Measurements from ENCODE around the gene STX4. TPM values are rescaled to one million over a fixed set of nuclear protein-coding genes. Genes with fewer than 3 reads are reported as not detected.

The STX4 gene, protein sequence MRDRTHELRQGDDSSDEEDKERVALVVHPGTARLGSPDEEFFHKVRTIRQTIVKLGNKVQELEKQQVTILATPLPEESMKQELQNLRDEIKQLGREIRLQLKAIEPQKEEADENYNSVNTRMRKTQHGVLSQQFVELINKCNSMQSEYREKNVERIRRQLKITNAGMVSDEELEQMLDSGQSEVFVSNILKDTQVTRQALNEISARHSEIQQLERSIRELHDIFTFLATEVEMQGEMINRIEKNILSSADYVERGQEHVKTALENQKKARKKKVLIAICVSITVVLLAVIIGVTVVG
- total RNA-seq: 10 to 100 TPM; 45.8 to 53.4 TPM
- long read RNA-seq, transcript STX4-201 (11 exons, 1,481 nt): major isoform, 9 of 14 reads
- long read RNA-seq, partial matches to known transcripts: 0 of 14 reads
- long read RNA-seq, other reads (novel, unspliced or antisense): 5 of 14 reads

DNA sequence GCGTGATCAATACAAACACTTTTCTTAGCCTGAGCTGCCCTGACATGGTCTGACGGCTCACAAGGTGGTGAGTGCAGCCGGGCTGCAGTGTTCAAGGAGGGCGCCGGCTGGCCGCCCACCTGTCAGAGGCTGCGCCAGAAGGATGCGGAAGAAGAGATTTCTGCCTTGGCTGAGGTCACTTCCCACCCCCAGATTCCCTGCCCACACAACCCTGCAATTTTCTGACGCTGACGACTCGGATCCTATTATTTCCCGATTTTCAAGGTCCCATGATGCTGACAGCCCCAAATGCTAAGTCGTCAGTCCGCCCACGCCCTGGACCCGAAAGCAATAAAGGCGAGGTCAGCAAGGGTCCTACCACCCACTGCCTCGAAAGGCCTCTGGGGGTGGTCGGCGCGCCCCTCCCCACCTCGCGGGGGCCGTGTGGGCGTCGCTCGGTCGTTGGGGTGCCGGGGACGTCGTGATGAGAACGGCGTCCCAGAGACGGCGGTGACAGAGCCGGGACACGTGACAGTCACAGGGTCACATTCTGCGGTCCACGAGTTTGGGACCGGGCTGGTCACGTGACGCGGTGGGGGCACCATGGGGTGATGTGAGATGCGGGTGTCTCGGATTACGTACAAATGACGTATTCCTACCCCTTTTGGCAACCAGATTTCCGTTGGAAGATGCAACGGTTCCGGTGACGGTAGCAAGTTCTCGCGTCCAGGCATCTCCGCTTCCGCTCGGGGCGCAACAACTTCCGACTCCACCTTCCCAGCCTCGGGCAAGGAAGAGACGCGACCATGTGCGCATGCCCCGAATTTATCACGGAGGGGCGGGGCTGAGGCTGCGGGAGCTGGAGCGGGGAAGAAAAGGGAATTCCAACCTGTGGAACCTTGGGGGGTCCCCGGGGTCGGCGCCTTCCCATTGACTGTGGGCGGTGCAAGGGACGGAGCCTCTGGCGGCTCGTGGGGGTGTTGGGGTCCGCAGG is at the start of gene STX4:
Gene STX4 (plus strand): TSS at position 823 of the 973 bp plus-strand sequence. CDS start 248 bp downstream, outside the sequence.
- DNase-seq: peak; percentile 99
- intact Hi-C loops (cut with DNase I): loop anchor here in 1 of 2 donors (2.0 to 5.0 kb wide), 2 partner anchors 36 to 42 kb away; partner anchors contain the start of genes ZNF646 and ZNF668
- peak; percentile 95 for ATAC-seq

- ATAC-seq (no peak), DNase-seq (no peak)
- intact Hi-C loops (cut with DNase I): loop anchor here (5.0 to 10.0 kb wide), 4 partner anchors 111 to 881 kb away; partner anchors contain the start of genes ZNF843 (in 2 of the 2) and VKORC1 (in 1 of the 2)
Measured at GRCh38 chr16:30983898-30984610, 49.3 kb upstream of the STX4 start.

DNA sequence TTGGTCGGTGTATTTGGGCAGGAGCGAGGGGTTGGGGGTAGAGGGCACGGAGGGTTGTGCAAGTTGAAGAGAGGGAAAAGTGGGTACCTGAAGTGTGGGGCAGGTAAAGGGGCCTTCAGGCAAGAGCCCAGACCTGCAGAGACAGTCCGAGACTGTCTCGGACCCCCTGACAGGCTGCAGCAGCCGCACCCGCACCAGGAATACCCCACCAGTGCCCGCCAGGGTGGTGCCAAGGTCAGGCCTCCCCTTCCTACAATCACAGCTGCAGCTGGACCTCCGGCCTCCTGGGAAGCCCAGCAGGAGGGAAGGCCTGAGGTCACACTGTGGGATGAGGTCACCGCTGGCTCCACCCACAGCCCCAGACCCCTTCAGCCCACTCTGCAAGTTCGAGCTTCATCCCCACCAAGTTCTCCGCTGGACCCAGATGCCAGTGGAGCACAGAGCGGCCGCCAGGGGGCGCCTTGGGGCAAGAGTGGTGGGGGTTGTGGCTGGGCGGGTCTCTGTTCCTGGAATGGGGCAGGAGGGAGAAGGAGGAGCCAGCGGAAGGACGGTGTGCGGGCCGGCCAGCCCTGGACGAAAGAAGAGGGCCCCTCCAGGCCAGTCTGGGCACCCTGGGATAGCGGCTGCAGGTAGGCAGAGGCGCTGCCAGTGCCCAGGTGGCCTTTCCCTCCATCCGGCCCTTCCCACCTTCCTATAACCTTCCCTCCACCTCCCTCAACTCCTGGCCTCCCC is 48.5 kb upstream of the STX4 start, which contains the start of gene HSD3B7:
Gene HSD3B7 (plus strand): TSS at position 539 of the 732 bp plus-strand sequence. CDS start 452 bp downstream, outside the sequence.
- intact Hi-C loops (cut with DNase I): loop anchor here (5.0 to 10.0 kb wide), 5 partner anchors 110 to 880 kb away; partner anchors contain the start of genes ZNF843 (in 2 of the 2) and VKORC1 (in 1 of the 2)
- ATAC-seq (peak; percentile 89 to 95), DNase-seq (peak; percentile 92)

GRCh38 chr16:30985401-30986128 is 47.8 kb upstream of the STX4 start:
- ATAC-seq (peak; percentile 27 to 45), DNase-seq (no peak)
- intact Hi-C loops (cut with DNase I): loop anchor here (5.0 to 10.0 kb wide), 4 partner anchors 109 to 879 kb away; partner anchors contain the start of genes VKORC1 (in 1 of the 2) and ZNF843 (in 1 of the 2)

DNA sequence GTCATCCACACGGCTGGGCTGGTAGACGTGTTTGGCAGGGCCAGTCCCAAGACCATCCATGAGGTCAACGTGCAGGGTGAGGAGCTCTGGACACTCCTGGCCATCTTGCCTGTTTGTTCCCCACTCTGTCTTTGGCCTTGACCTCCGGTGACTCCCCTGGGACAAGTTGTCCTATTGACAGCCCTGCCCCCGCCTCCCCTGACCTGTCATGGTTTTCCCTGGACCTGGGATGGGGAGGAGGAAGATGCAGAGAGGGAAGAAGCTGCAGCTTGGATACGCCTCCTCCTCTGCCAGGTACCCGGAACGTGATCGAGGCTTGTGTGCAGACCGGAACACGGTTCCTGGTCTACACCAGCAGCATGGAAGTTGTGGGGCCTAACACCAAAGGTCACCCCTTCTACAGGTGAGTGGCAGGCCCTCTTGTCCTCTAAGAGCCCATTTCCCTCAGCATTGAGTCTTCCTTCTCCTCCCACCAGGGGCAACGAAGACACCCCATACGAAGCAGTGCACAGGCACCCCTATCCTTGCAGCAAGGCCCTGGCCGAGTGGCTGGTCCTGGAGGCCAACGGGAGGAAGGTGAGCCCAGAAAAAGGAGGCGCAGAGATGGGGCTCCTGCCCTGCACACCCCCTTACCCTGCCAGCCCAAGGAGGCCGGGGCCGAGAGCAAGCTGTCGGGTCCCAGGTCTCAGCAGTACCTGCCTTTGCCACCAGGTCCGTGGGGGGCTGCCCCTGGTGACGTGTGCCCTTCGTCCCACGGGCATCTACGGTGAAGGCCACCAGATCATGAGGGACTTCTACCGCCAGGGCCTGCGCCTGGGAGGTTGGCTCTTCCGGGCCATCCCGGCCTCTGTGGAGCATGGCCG is 47.0 kb upstream of the STX4 start:
- intact Hi-C loops (cut with DNase I): loop anchor here (5.0 to 10.0 kb wide), 4 partner anchors 108 to 878 kb away; partner anchors contain the start of genes VKORC1 (in 1 of the 2) and ZNF843 (in 1 of the 2)
- DNase-seq (no peak), ATAC-seq (no peak)

DNA sequence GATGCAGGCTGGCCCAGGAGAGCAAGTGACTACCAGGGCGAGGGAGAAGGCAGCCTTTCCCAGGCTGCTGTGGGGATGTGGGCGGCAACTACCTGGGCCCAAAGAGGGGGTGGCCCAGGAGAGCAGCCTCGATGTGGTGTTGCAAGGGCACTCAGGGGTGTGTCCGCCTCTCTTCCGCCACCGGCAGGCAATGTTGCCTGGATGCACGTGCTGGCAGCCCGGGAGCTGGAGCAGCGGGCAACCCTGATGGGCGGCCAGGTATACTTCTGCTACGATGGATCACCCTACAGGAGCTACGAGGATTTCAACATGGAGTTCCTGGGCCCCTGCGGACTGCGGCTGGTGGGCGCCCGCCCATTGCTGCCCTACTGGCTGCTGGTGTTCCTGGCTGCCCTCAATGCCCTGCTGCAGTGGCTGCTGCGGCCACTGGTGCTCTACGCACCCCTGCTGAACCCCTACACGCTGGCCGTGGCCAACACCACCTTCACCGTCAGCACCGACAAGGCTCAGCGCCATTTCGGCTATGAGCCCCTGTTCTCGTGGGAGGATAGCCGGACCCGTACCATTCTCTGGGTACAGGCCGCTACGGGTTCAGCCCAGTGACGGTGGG is 45.7 kb upstream of the STX4 start:
- intact Hi-C loops (cut with DNase I): loop anchor here (5.0 to 10.0 kb wide), 4 partner anchors 107 to 877 kb away; partner anchors contain the start of genes VKORC1 (in 1 of the 2) and ZNF843 (in 1 of the 2)
- DNase-seq (no peak), ATAC-seq (no peak)

DNA sequence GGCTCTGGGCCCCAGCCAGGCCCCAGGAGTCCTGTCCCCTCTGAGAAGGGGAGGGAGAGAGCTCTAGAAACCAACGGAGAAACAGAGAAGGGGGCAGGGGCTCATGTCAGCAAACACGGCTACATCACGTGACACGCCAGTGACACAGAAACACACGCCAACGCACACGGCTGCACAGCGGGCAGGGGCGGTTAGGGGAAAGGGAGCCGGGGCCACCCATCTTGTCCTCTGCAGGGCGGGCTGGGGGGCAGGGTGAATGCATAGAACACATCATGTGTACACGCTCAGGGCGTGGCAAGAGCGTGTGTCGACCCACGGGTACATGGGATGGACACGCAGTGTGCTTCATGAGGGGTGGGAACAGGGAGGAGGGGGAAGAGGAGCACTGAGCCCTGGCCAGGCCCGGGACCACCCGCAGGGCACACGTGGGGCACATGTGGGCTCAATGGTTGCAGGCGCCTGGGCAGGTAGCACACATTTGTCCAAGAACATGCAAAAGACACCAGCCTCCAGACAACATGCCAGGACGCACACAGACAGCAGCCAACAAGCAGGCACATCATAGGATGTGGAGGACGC is 43.8 kb upstream of the STX4 start:
- intact Hi-C loops (cut with DNase I): loop anchor here (5.0 to 10.0 kb wide), 4 partner anchors 105 to 875 kb away; partner anchors contain the start of genes VKORC1 (in 1 of the 2) and ZNF843 (in 1 of the 2)
- no peak for DNase-seq
- no peak for ATAC-seq

DNA sequence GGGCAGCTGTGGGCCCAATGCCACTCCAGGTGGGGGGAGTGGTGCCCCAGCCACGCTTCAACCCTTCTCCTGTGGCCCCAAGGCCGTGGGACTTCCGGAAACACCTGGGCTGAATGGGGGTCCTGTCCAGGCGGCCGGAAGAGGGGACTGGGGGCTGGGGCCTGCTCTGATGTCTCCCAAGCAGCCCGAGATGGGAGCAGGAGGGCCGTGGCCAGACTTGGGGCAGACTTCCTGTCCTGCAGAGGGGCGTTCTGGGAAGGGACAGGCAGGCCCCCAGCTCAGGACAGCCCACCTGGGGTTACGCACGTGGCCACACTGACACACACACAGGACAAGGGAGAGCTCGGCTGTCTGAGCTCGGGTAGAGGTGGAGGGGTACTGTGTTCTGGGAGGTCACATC is 43.3 kb upstream of the STX4 start:
- intact Hi-C loops (cut with DNase I): no loop called here
- no peak for ATAC-seq
- no peak for DNase-seq

DNA sequence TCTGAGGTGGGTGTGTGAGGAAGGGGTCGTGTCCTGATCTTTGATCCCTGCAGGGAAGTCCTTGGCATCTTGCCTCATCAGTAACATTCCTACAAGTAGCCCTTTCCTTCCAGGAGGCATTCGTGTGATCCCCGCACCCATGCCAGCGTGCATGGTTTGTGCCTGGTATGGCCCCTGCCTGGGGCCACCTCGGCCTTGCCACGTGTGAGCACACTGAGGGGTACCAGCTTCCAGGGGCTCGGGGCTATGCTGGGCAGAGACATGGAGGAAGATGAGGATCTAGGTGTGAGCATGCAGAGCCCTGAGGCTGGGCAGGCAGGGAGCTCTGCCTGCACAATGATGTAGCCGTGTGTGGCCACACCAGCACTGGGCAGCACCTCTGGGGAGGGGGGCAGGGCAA is 42.3 kb upstream of the STX4 start:
- no peak for ATAC-seq
- DNase-seq: no peak
- intact Hi-C loops (cut with DNase I): no loop called here

GRCh38 chr16:30992276-30992780 is 41.0 kb upstream of the STX4 start:
- intact Hi-C loops (cut with DNase I): no loop called here
- ATAC-seq (no peak), DNase-seq (no peak)

- ATAC-seq: no peak
- intact Hi-C loops (cut with DNase I): no loop called here
- DNase-seq: no peak
Measured at GRCh38 chr16:30992931-30993816, 40.2 kb upstream of the STX4 start.

DNA sequence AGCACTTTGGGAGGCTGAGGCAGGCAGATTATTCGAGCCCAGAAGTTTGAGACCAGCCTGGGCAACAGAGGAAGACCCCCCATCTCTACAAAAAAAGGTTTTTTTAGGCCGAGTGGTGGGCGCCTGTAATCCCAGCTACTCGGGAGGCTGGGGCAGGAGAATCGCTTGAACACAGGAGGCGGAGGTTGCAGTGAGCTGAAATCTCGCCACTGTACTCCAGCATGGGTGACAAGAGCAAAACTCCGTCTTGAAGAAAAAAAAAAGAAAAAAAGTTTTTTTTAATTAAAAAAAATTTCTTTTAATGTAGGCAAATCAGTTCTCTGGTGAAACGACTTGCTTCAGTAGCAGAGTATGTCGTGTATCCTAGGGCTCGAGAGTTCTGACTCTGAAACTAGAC is 37.4 kb upstream of the STX4 start:
- no peak for ATAC-seq
- intact Hi-C loops (cut with DNase I): loop anchor here in 1 of 2 donors (5.0 kb wide), 1 partner anchor 36 kb away; the partner anchor contains the start of gene STX4
- no peak for DNase-seq

GRCh38 chr16:30996324-30996984 is 36.9 kb upstream of the STX4 start:
- intact Hi-C loops (cut with DNase I): loop anchor here in 1 of 2 donors (5.0 kb wide), 1 partner anchor 36 kb away; the partner anchor contains the start of gene STX4
- ATAC-seq (peak; percentile 12 to 26), DNase-seq (peak; percentile 59)
